HepG2 (cell line): ENCODE measurements around the gene SIRT5. TPM values are rescaled to one million over a fixed set of nuclear protein-coding genes. Genes with fewer than 3 reads are reported as not detected.

Experiments used
- AGO1 ChIP-seq: fragments of 200-400 bp; formaldehyde crosslinking; IDR thresholded peaks from 2 replicates; pipeline ENCODE4 v1.6.1; 2017; ENCODE audit warnings: mild to moderate bottlenecking, low read depth, low read length, moderate library complexity; ENCODE audit not compliant: poor library complexity, severe bottlenecking
- AHR ChIP-seq: IDR thresholded peaks from 2 replicates; pipeline ENCODE4 v1.6.1; 2018; ENCODE audit warnings: missing genetic modification reagents, missing compliant biosample characterization
- AKNA ChIP-seq: sonication (generic); formaldehyde crosslinking; IDR thresholded peaks from 2 replicates; pipeline ENCODE4 v1.4.0; 2020; ENCODE audit warnings: missing genetic modification reagents, borderline replicate concordance
- ATF3 ChIP-seq: sonication (generic); formaldehyde crosslinking; IDR thresholded peaks from 2 replicates; pipeline ENCODE4 v1.4.0; 2020; ENCODE audit warnings: missing genetic modification reagents
- CCAR2 ChIP-seq: fragments of 200-400 bp; formaldehyde crosslinking; optimal IDR thresholded peaks from 2 replicates; pipeline ENCODE3; 2018; ENCODE audit warnings: low read depth, mild to moderate bottlenecking, low read length, moderate library complexity
- CERS6 ChIP-seq: sonication (generic); formaldehyde crosslinking; IDR thresholded peaks from 2 replicates; pipeline ENCODE4 v1.5.0; 2020; ENCODE audit warnings: missing genetic modification reagents
- EED ChIP-seq: sonication (generic); formaldehyde crosslinking; IDR thresholded peaks from 2 replicates; pipeline ENCODE4 v1.5.0; 2020; ENCODE audit warnings: mild to moderate bottlenecking, missing genetic modification reagents
- EP300 ChIP-seq, 3 experiments: sonication (generic) in 1 of 3; formaldehyde crosslinking in 1 of 3; IDR thresholded peaks; 2 replicates each; pipeline versions ENCODE4 v1.5.1 to v1.6.1; 2011 to 2020; ENCODE audit warnings: low read depth in 2 of 3, low read length in 2 of 3, borderline replicate concordance in 1 of 3, improper control_type of control experiment in 1 of 3, mild to moderate bottlenecking in 1 of 3, missing genetic modification reagents in 1 of 3, moderate library complexity in 1 of 3
- GABPA ChIP-seq, 2 experiments: IDR thresholded peaks; 2 replicates each; pipeline ENCODE4 v1.6.1; 2011 to 2016; ENCODE audit warnings: low read depth in 2 of 2, low read length in 1 of 2, missing biosample characterization in 1 of 2, missing genetic modification characterization in 1 of 2
- HNRNPL ChIP-seq: fragments of 200-400 bp; formaldehyde crosslinking; IDR thresholded peaks from 2 replicates; pipeline ENCODE4 v1.6.1; 2017; ENCODE audit warnings: mild to moderate bottlenecking, low read depth, low read length
- IRF2 ChIP-seq: IDR thresholded peaks from 2 replicates; pipeline ENCODE4 v1.6.1; 2018; ENCODE audit warnings: missing genetic modification reagents, missing compliant biosample characterization
- REXO4 ChIP-seq: sonication (generic); formaldehyde crosslinking; IDR thresholded peaks from 2 replicates; pipeline ENCODE4 v1.8.0; 2022; ENCODE audit warnings: missing genetic modification reagents, mild to moderate bottlenecking, borderline replicate concordance
- RNF2 ChIP-seq: fragments of 450-650 bp; conservative IDR thresholded peaks from 2 replicates; pipeline ENCODE4 v1.6.1; 2016; ENCODE audit warnings: low read depth
- ZBTB8A ChIP-seq: sonication (generic); formaldehyde crosslinking; IDR thresholded peaks from 2 replicates; pipeline ENCODE4 v1.4.0; 2020; ENCODE audit warnings: mild to moderate bottlenecking, low read depth, missing genetic modification reagents, borderline replicate concordance
- ZFX ChIP-seq: sonication (generic); formaldehyde crosslinking; IDR thresholded peaks from 2 replicates; pipeline ENCODE4 v1.4.0; 2020; ENCODE audit warnings: mild to moderate bottlenecking, low read depth, missing genetic modification reagents, moderate library complexity
- ZMYM4 ChIP-seq: sonication (generic); formaldehyde crosslinking; IDR thresholded peaks from 2 replicates; pipeline ENCODE4 v1.8.1; 2023; ENCODE audit warnings: mild to moderate bottlenecking, missing genetic modification reagents
- ZNF263 ChIP-seq: sonication (generic); formaldehyde crosslinking; IDR thresholded peaks from 2 replicates; pipeline ENCODE4 v1.4.0; 2020; ENCODE audit warnings: missing genetic modification reagents
- ZNF598 ChIP-seq: sonication (generic); formaldehyde crosslinking; IDR thresholded peaks from 2 replicates; pipeline ENCODE4 v1.5.1; 2020; ENCODE audit warnings: mild to moderate bottlenecking, missing genetic modification reagents, borderline replicate concordance
- polyA plus RNA-seq, 8 experiments: library from polyadenylated mRNA; depleted of rRNA in 3 of 8; stranded (reverse) in 7 of 8; unstranded in 1 of 8; fragments of >200 nt; fragmentation: Illumina TruSeq in 4 of 8; extraction: Trizol in 4 of 8; gene quantifications; 2 replicates each; pipeline versions ENCODE4 v1.2.1 to v1.2.3, GENCODE V29; 2011 to 2016; ENCODE audit warnings: low read depth in 4 of 8, missing spikeins in 1 of 8, mixed read lengths in 1 of 8; ENCODE audit not compliant: insufficient read depth in 1 of 8
- total RNA-seq, 5 experiments: library from RNA; depleted of rRNA; stranded (reverse); fragments of >200 nt; fragmentation: Illumina TruSeq; extraction: Trizol; gene quantifications; 2 replicates each; pipeline ENCODE4 v1.2.3, GENCODE V29; 2016; ENCODE audit warnings: low read depth in 1 of 5
- TF ChIP-seq, protein P1 (sequence below): sonication (generic); formaldehyde crosslinking; IDR thresholded peaks from 2 replicates; pipeline ENCODE4 v1.4.0; 2020; ENCODE audit warnings: mild to moderate bottlenecking, missing genetic modification reagents
- TF ChIP-seq, protein P2 (sequence below): sonication (generic); formaldehyde crosslinking; conservative IDR thresholded peaks from 2 replicates; pipeline ENCODE4 v1.4.0; 2020; ENCODE audit warnings: missing genetic modification reagents

SIRT5 gene
- total and polyA plus RNA-seq, 2 of the 13 experiments (the other 11 are each of a cell fraction or from before 2014, with no cell fraction given): 14.1 to 16.6 TPM

DNA sequence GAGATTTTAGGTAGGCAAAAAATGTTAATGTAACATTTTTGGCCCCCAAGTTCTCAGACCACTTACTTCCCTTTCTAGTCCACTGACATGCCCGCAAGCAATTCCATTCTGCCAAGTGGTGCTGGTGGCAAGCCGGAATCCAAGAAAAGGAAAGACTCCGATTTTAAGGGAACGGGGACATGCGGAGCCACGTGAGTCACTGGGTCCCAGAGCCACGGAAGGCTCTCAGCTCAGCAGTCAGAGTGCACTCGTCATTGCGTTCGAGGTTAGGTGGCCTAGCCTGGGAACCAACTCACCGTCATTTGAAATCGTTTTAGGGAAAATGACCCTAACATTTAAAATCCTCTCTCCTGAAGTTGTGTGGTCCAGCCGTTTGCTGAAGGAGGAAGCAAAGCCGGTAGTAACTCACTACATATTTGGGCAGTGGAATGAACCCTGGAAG lies 711 bp upstream of the SIRT5 start (continued):
- TF ChIP-seq AGO1: no peak
- no peak for TF ChIP-seq CERS6 (CRISPR knock-in tag)
- TF ChIP-seq GABPA (IDR thresholded peaks at IDR 0.05; ENCODE audit: low read depth, low read length): no peak
- no peak for TF ChIP-seq GABPA (CRISPR knock-in tag; IDR thresholded peaks at IDR 0.05; ENCODE audit: low read depth)
- no peak for TF ChIP-seq REXO4 (CRISPR knock-in tag)
- no peak for TF ChIP-seq AKNA (CRISPR knock-in tag)
- TF ChIP-seq ZNF263: no peak
- no peak for TF ChIP-seq EED (CRISPR knock-in tag)
- no peak for TF ChIP-seq ZMYM4 (CRISPR knock-in tag)
- TF ChIP-seq CCAR2: no peak
- TF ChIP-seq EP300 (IDR thresholded peaks at IDR 0.05; ENCODE audit: low read depth in 2 of 2, low read length in 2 of 2): no peak
- TF ChIP-seq EP300 (CRISPR knock-in tag; IDR thresholded peaks at IDR 0.05; ENCODE audit: borderline replicate concordance): no peak
- TF ChIP-seq, protein P1, sequence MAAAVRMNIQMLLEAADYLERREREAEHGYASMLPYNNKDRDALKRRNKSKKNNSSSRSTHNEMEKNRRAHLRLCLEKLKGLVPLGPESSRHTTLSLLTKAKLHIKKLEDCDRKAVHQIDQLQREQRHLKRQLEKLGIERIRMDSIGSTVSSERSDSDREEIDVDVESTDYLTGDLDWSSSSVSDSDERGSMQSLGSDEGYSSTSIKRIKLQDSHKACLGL (CRISPR knock-in tag): no peak
- TF ChIP-seq ZFX: no peak
- no peak for TF ChIP-seq ZBTB8A (CRISPR knock-in tag)
- no peak for TF ChIP-seq ZNF598 (CRISPR knock-in tag)
- no peak for TF ChIP-seq RNF2
- no peak for TF ChIP-seq AHR (CRISPR knock-in tag)
- no peak for TF ChIP-seq ATF3 (CRISPR knock-in tag)
- no peak for TF ChIP-seq HNRNPL
- TF ChIP-seq IRF2 (CRISPR knock-in tag): no peak
- TF ChIP-seq, protein P2, sequence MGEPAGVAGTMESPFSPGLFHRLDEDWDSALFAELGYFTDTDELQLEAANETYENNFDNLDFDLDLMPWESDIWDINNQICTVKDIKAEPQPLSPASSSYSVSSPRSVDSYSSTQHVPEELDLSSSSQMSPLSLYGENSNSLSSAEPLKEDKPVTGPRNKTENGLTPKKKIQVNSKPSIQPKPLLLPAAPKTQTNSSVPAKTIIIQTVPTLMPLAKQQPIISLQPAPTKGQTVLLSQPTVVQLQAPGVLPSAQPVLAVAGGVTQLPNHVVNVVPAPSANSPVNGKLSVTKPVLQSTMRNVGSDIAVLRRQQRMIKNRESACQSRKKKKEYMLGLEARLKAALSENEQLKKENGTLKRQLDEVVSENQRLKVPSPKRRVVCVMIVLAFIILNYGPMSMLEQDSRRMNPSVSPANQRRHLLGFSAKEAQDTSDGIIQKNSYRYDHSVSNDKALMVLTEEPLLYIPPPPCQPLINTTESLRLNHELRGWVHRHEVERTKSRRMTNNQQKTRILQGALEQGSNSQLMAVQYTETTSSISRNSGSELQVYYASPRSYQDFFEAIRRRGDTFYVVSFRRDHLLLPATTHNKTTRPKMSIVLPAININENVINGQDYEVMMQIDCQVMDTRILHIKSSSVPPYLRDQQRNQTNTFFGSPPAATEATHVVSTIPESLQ (CRISPR knock-in tag): no peak
